WTC11 (cell line): ENCODE data around the gene NEDD9. TPM values are rescaled to one million over a fixed set of nuclear protein-coding genes. Genes with fewer than 3 reads are reported as not detected.

ENCODE experiments used
- ATAC-seq: fragments of 200-7000 bp; cut with Tn5 transposase; 2 replicates; pipeline ENCODE4 v1.10.0; 2021; ENCODE audit warnings: mild to moderate bottlenecking, moderate library complexity
- CTCF ChIA-PET: fragments of 300-600 bp; sonication (Branson Sonifier 250); formaldehyde crosslinking; loops from one replicate; lab custom pipeline; 2021; ENCODE audit warnings: antibody characterized with exemption; lab: Charles Lee
- POLR2A ChIA-PET: fragments of 350-600 bp; sonication (Branson Sonifier 250); formaldehyde crosslinking; loops from one replicate; lab custom pipeline; 2021; ENCODE audit warnings: antibody characterized with exemption; lab: Charles Lee
- DNase-seq: peaks from one replicate; pipeline ENCODE4 v3.0.0; 2021; ENCODE audit warnings: low spot score
- H3K27ac Mint-ChIP-seq: 2 replicates; pipeline ENCODE4 v1.8.0; 2021; ENCODE audit warnings: mixed read lengths
- H3K27me3 Mint-ChIP-seq: 2 replicates; pipeline ENCODE4 v1.8.0; 2021; ENCODE audit warnings: low read depth, mild to moderate bottlenecking, moderate library complexity, mixed read lengths
- H3K36me3 Mint-ChIP-seq: 2 replicates; pipeline ENCODE4 v1.8.0; 2021; ENCODE audit warnings: mixed read lengths
- H3K4me1 Mint-ChIP-seq: 2 replicates; pipeline ENCODE4 v1.8.0; 2022; ENCODE audit warnings: mixed read lengths
- H3K4me3 Mint-ChIP-seq: 2 replicates; pipeline ENCODE4 v1.8.0; 2021; ENCODE audit warnings: mild to moderate bottlenecking, moderate library complexity, mixed read lengths
- H3K9me3 Mint-ChIP-seq: 2 replicates; pipeline ENCODE4 v1.8.0; 2021; ENCODE audit warnings: mixed read lengths
- ARID4B ChIP-seq: sonication (generic); formaldehyde crosslinking; IDR thresholded peaks from 2 replicates; pipeline ENCODE4 v1.8.0; 2023; ENCODE audit warnings: missing genetic modification reagents, mild to moderate bottlenecking, borderline replicate concordance
- ATF1 ChIP-seq: sonication (generic); formaldehyde crosslinking; IDR thresholded peaks from 2 replicates; pipeline ENCODE4 v1.8.1; 2023; ENCODE audit warnings: mild to moderate bottlenecking, moderate library complexity, missing genetic modification reagents
- ATF2 ChIP-seq: sonication (generic); formaldehyde crosslinking; IDR thresholded peaks from 2 replicates; pipeline ENCODE4 v1.8.1; 2022; ENCODE audit warnings: low read depth, missing genetic modification reagents, borderline replicate concordance
- CBFB ChIP-seq: sonication (generic); formaldehyde crosslinking; IDR thresholded peaks from 2 replicates; pipeline ENCODE4 v1.8.1; 2022; ENCODE audit warnings: mild to moderate bottlenecking, low read depth, missing genetic modification reagents
- CDX4 ChIP-seq: fragments of 250-450 bp; sonication (Bioruptor Pico); IDR thresholded peaks from 2 replicates; pipeline ENCODE4 v1.9.0; 2021; ENCODE audit warnings: moderate library complexity, mild to moderate bottlenecking, inconsistent platforms, borderline replicate concordance
- GABPB1 ChIP-seq: sonication (generic); formaldehyde crosslinking; IDR thresholded peaks from 2 replicates; pipeline ENCODE4 v1.8.1; 2023; ENCODE audit warnings: mild to moderate bottlenecking, missing genetic modification reagents
- GTF2I ChIP-seq: fragments of 250-450 bp; sonication (Bioruptor Pico); conservative IDR thresholded peaks from 2 replicates; pipeline ENCODE4 v1.4.0; 2021; ENCODE audit warnings: mild to moderate bottlenecking
- IRF1 ChIP-seq: sonication (generic); formaldehyde crosslinking; IDR thresholded peaks from 2 replicates; pipeline ENCODE4 v1.8.0; 2023; ENCODE audit warnings: missing genetic modification reagents
- MLX ChIP-seq: sonication (generic); formaldehyde crosslinking; IDR thresholded peaks from 2 replicates; pipeline ENCODE4 v1.8.1; 2023; ENCODE audit warnings: mild to moderate bottlenecking, missing genetic modification reagents, moderate library complexity
- NR3C1 ChIP-seq: sonication (generic); formaldehyde crosslinking; conservative IDR thresholded peaks from 2 replicates; pipeline ENCODE4 v1.8.1; 2023; ENCODE audit warnings: low read depth, mild to moderate bottlenecking, missing genetic modification reagents
- PRRX2 ChIP-seq: fragments of 250-450 bp; sonication (Bioruptor Pico); IDR thresholded peaks from 2 replicates; pipeline ENCODE4 v1.8.0; 2021; ENCODE audit warnings: mild to moderate bottlenecking
- STAT6 ChIP-seq: sonication (generic); formaldehyde crosslinking; conservative IDR thresholded peaks from 2 replicates; pipeline ENCODE4 v1.8.1; 2023; ENCODE audit warnings: mild to moderate bottlenecking, low read depth, missing genetic modification reagents, moderate library complexity
- USF1 ChIP-seq: sonication (generic); formaldehyde crosslinking; IDR thresholded peaks from 2 replicates; pipeline ENCODE4 v1.8.0; 2022; ENCODE audit warnings: mild to moderate bottlenecking, missing genetic modification reagents
- ZBTB21 ChIP-seq: sonication (generic); formaldehyde crosslinking; IDR thresholded peaks from 2 replicates; pipeline ENCODE4 v1.8.1; 2023; ENCODE audit warnings: mild to moderate bottlenecking, missing genetic modification reagents, borderline replicate concordance
- ZMAT4 ChIP-seq: fragments of 250-450 bp; sonication (Bioruptor Pico); IDR thresholded peaks from 2 replicates; pipeline ENCODE4 v1.9.0; 2021; ENCODE audit warnings: mild to moderate bottlenecking
- ZNF232 ChIP-seq: sonication (generic); formaldehyde crosslinking; IDR thresholded peaks from 2 replicates; pipeline ENCODE4 v1.8.0; 2022; ENCODE audit warnings: mild to moderate bottlenecking, missing genetic modification reagents
- ZNF671 ChIP-seq: fragments of 250-450 bp; sonication (Bioruptor Pico); IDR thresholded peaks from 2 replicates; pipeline ENCODE4 v1.8.0; 2021; ENCODE audit warnings: mild to moderate bottlenecking
- total RNA-seq: library from RNA; stranded (reverse); gene quantifications from 3 replicates; pipeline ENCODE4 v1.2.3, GENCODE V29; 2021

NEDD9 gene
- total RNA-seq, 1 experiment from 2014 or later = 9.8 TPM

- Mint-ChIP-seq H3K4me1 (peaks cover 35% of the 10 kb centered on the region), H3K4me3 (no peak overlapping the region), H3K36me3 (no peaks in the 10 kb centered on the region), H3K9me3 (peaks cover 3% of the 10 kb centered on the region; the same call in 1 of the 2 replicates)
- no peak for ATAC-seq
- POLR2A ChIA-PET = no interaction called here
- TF ChIP-seq STAT6 (no peak), GABPB1 (peak; percentile 87)
- TF ChIP-seq, all 79 proteins: peak for 1
- no peaks in the 10 kb centered on the region for H3K27me3 Mint-ChIP-seq
- DNase-seq = no peak
- H3K27ac Mint-ChIP-seq = no peak overlapping the region
- CTCF ChIA-PET = interaction anchor here (0.6 to 2.7 kb wide), 9 partner anchors 24 to 353 kb away, joined by 3 to 22 read pairs (median 3); no protein-coding TSS in a partner anchor
These were observed 88.8 kb downstream of the NEDD9 start for GRCh38 chr6:11143394-11144371.

- POLR2A ChIA-PET = no interaction called here
- H3K27me3 Mint-ChIP-seq = no peaks in the 10 kb centered on the region
- no peak overlapping the region for H3K4me3 Mint-ChIP-seq
- H3K4me1 Mint-ChIP-seq = peaks cover 40% of the 10 kb centered on the region
- H3K36me3 Mint-ChIP-seq = no peaks in the 10 kb centered on the region
- DNase-seq (no peak), ATAC-seq (no peak)
- peaks cover 3% of the 10 kb centered on the region; the same call in 1 of the 2 replicates for H3K9me3 Mint-ChIP-seq
- no peak for TF ChIP-seq CDX4 (CRISPR knock-in tag)
- no peak for TF ChIP-seq PRRX2 (CRISPR knock-in tag)
- TF ChIP-seq ZNF671 = no peak
- no peak for TF ChIP-seq ARID4B (CRISPR knock-in tag)
- TF ChIP-seq ZMAT4 (CRISPR knock-in tag) = no peak
- no peak for TF ChIP-seq NR3C1 (CRISPR knock-in tag)
- TF ChIP-seq CBFB (CRISPR knock-in tag) = no peak
- no peak overlapping the region for H3K27ac Mint-ChIP-seq
- CTCF ChIA-PET = interaction anchor here (0.6 to 2.0 kb wide), 3 partner anchors 30 to 188 kb away, joined by 3 to 7 read pairs (median 3); no protein-coding TSS in a partner anchor
These were observed 90.0 kb downstream of the NEDD9 start for GRCh38 chr6:11142296-11143027.

GRCh38 chr6:11141295-11141694 lies 91.2 kb downstream of the NEDD9 start:
- CTCF ChIA-PET = no interaction called here
- Mint-ChIP-seq H3K9me3 (peaks cover 3% of the 10 kb centered on the region; the same call in 1 of the 2 replicates), H3K4me3 (no peak overlapping the region), H3K36me3 (no peaks in the 10 kb centered on the region), H3K27me3 (no peaks in the 10 kb centered on the region), H3K4me1 (peaks cover 36% of the 10 kb centered on the region), H3K27ac (no peak overlapping the region)
- no peak for DNase-seq
- TF ChIP-seq MLX (CRISPR knock-in tag) = no peak
- no peak for TF ChIP-seq ATF2
- no peak for TF ChIP-seq IRF1 (CRISPR knock-in tag)
- no peak for TF ChIP-seq ATF1 (CRISPR knock-in tag)
- no peak for TF ChIP-seq ZBTB21 (CRISPR knock-in tag)
- no peak for TF ChIP-seq GTF2I (CRISPR knock-in tag)
- TF ChIP-seq ZNF232 = no peak
- no peak for TF ChIP-seq USF1 (CRISPR knock-in tag)
- no peak for ATAC-seq
- POLR2A ChIA-PET = no interaction called here
